ENCODE results near the gene CLEC18B.
"Not testable (repeated sequence)": the region's sequence is repeated elsewhere in the genome, so short reads cannot be mapped to it uniquely, and the experiment has no call there.

- TF ChIP-seq CTCF (IDR thresholded peaks at IDR 0.05; ENCODE audit: insufficient read depth, low read length); GABPA (IDR thresholded peaks at IDR 0.05; ENCODE audit: low read depth); POLR2AphosphoS5 (IDR thresholded peaks at IDR 0.05; ENCODE audit: low read depth); REST (IDR thresholded peaks at IDR 0.05; ENCODE audit: insufficient replicate concordance, low read depth): not testable (repeated sequence)
Observed at GRCh38 chr16:74361646-74362610, 59.4 kb downstream of the CLEC18B start.

All from HL-60 (cell line).